ENCODE data around the gene PPP4C. TPM values are rescaled to one million over a fixed set of nuclear protein-coding genes. Genes with fewer than 3 reads are reported as not detected.
"Not testable (repeated sequence)": the region's sequence is repeated elsewhere in the genome, so short reads cannot be mapped to it uniquely, and the experiment has no call there.

PPP4C gene
- total RNA-seq, 1 donor from 2014 or later = 98.4 TPM

DNA sequence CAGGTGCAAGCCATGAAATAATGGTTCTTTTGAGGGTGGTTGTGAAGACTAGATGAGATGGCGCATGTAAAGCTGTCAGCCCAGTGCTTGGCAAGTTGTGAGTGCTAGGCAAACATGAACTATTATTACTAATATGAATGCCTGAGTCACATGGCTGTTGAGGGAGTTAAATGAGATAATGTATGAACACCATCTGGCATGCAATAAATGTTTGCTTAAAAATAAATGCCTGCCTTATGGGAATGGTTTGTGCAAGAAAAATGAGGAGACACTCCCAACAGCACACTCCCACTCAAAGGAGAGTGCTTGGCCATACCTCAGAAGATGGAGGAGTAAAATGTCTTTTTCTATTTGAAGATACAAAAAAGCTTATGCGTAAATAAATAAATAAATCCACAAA, 43.6 kb downstream of the PPP4C start:
- H3K4me3 ChIP-seq (ENCODE audit: low read depth, low read length) = no peak overlapping the region
- TF ChIP-seq, protein P1, sequence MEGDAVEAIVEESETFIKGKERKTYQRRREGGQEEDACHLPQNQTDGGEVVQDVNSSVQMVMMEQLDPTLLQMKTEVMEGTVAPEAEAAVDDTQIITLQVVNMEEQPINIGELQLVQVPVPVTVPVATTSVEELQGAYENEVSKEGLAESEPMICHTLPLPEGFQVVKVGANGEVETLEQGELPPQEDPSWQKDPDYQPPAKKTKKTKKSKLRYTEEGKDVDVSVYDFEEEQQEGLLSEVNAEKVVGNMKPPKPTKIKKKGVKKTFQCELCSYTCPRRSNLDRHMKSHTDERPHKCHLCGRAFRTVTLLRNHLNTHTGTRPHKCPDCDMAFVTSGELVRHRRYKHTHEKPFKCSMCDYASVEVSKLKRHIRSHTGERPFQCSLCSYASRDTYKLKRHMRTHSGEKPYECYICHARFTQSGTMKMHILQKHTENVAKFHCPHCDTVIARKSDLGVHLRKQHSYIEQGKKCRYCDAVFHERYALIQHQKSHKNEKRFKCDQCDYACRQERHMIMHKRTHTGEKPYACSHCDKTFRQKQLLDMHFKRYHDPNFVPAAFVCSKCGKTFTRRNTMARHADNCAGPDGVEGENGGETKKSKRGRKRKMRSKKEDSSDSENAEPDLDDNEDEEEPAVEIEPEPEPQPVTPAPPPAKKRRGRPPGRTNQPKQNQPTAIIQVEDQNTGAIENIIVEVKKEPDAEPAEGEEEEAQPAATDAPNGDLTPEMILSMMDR (conservative IDR thresholded peaks at IDR 0.05; ENCODE audit: low read depth, low read length) = no peak
- no peak for DNase-seq (ENCODE audit: low read depth)

DNA sequence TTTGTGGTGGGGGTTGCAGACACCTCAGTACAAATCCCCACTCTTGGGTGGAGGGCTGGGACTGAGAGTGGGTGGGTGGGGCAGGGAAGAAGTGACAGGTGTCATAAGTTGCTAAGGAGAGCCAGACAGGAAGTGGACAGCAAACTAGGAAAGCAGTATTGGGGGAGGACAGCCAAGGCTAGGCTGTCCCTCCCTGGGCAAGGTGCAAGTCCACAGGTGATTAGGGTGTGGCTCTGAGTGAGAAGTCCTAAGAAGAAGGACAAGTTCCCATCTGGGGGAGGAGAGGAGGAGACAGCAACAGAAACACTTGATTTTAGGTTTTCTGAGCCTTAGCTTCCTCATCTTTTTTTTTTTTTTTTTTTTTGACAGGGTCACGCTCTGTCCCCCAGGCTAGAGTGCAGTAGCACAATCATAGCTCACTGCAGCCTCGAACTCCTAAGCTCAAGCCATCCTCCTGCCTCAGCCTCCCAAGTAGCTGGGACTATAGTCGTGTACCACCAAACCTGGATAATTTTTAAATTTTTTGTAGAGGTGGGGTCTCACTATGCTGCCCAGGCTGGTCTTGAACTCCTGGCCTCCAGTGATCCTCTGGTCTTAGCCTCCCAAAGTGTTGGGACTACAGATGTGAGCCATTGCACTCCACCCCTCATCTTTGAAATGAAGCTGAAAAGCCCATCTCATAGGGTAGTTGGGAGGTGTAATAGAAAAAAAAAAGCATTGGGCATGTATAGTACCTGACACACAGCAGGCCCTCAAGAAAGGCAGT, 44.7 kb downstream of the PPP4C start:
- DNase-seq (ENCODE audit: low read depth) = no peak
- TF ChIP-seq, protein P1 (conservative IDR thresholded peaks at IDR 0.05; ENCODE audit: low read depth, low read length) = no peak
- H3K4me3 ChIP-seq (ENCODE audit: low read depth, low read length) = no peak overlapping the region

DNA sequence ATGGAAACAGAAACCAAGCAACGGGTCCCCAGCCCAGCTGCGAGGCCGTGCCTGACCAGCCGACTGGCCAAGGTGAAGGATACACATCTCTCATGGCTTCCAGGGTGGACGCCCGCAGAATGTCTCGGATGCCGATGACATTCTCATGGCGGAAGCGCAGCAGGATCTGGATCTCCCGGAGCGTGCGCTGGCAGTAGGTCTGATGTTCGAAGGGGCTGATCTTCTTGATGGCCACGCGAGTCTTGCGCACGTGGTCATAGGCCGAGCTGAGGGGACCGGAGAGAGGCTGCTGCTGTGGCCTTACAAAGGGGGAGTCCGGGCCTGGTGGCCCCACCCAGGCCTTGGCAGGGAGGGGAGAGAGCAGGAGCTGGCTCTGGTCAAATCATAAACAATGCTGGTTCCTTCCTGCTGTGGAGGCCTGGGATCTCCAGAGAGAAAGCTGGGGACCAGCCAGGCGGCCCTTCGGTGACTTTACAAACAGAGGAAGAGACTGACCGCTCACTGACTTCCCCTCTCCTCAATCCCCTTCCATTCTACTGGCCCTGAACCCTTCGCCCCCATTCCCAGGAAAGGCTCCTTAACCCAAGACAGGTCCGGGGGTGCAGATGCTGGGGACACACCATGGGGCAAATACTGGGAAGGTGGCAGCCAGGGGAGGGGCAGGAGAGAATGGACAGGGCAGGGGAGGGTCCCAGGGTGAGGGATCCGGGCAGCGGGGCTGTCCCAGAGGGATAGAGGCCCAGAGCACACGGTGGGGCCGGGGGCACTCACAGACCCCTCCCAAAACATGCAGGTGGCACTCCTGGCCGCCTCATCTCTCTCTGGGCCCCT, 46.2 kb downstream of the PPP4C start:
- H3K4me3 ChIP-seq (ENCODE audit: low read depth, low read length) = peak overlapping the region; percentile 86
- no peak for DNase-seq (ENCODE audit: low read depth)
- TF ChIP-seq, protein P1 (conservative IDR thresholded peaks at IDR 0.05; ENCODE audit: low read depth, low read length) = no peak

DNA sequence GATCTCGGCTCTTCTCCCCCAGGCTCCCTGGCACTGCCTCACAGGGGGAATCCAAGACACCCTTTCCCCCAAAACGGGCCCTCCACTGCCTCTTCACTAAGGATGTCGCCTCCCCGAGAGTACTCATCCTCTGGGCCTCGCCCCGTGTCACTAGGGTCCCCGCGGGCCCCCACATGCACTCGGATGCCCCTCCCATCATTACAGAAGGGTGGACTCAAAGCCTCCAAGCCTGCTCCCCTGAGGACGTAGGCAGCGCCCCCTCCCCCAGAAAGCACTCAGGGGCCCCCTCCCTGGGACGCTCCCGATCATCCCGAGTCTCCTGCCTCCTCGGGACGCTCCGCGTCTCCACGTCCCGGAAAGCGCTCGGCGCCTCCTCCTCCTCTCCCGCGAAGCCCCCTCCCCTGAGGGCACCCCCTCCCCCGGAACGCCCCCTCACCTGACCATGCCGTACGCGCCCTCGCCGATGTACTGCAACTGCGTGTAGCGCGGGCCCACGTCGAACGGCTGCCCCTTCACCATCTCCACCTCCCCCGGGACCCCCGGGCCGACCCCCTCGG, 46.9 kb downstream of the PPP4C start:
- DNase-seq (ENCODE audit: low read depth) = no peak
- H3K4me3 ChIP-seq (ENCODE audit: low read depth, low read length) = peak overlapping the region; percentile 86
- TF ChIP-seq, protein P1 (conservative IDR thresholded peaks at IDR 0.05; ENCODE audit: low read depth, low read length) = no peak

DNA sequence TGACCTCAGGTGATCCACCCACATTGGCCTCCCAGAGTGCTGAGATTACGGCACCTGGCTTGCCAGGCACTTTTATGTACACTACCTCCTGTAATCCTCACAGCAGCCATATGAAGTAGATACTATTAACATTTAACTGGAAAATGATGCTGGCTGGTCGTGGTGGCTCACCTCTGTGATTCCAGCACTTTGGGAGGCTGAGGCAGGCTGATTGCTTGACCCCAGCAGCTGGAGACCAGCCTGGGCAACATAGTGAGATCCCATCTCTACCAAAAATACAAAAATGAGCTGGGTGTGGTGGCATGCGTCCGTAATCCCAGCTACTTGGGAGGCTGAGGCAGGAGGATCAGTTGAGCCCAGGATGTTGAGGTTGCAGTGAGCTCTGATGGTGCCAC, 49.2 kb downstream of the PPP4C start:
- TF ChIP-seq, protein P1 (conservative IDR thresholded peaks at IDR 0.05; ENCODE audit: low read depth, low read length) = no peak
- DNase-seq (ENCODE audit: low read depth) = no peak
- no peak overlapping the region for H3K4me3 ChIP-seq (ENCODE audit: low read depth, low read length)

DNA sequence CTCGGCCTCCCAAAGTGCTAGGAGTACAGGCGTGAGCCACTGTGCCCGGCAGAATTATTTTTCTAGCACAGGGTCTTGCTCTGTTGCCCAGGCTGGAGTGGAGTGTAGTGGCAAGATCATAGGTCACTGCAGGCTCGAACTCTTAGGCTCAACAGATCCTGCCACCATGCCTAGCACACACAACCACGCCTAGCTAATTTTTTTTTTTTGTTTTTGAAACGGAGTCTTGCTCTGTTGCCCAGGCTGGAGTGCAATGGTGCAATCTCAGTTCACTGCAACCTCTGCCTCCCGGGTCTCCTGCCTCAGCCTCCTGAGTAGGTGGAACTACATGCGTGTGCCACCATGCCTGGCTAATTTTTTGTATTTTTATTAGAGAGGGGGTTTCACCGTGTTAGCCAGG, 49.9 kb downstream of the PPP4C start:
- not testable (repeated sequence) for DNase-seq (ENCODE audit: low read depth)

DNA sequence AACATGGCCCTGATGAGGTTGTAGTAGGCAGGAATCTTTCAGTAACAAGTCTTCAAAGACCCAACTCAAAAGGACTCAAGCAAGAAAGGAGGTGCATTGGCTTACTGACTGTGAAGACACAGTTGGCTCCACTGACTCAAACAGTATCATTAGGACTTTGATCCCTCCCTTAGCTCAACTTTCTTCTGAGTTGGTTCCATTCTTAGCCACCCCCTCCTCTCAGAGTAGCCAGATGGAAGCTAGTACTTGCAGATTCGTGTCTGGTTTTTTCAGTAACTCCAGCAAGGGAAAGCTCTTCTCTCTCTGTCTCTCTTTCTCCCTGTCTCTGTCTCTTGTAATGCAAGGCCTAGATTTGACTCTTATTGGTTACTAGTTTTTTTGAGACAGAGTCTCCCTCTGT, 52.2 kb downstream of the PPP4C start:
- H3K4me3 ChIP-seq (ENCODE audit: low read depth, low read length) = no peak overlapping the region
- DNase-seq (ENCODE audit: low read depth) = no peak
- TF ChIP-seq, protein P1 (conservative IDR thresholded peaks at IDR 0.05; ENCODE audit: low read depth, low read length) = no peak

More for the DNA sequence above, 49.9 kb downstream of the PPP4C start:
- H3K4me3 ChIP-seq (ENCODE audit: low read depth, low read length) = not testable (repeated sequence)
